SK-N-SH (cell line): ENCODE measurements around the gene SLC22A8.

Experiments used
- EZH2phosphoT487 ChIP-seq: fragments of 200-600 bp; sonication (generic); IDR thresholded peaks from 2 replicates; pipeline ENCODE4 v1.6.1; 2017; ENCODE audit warnings: low read depth, mixed run types, mild to moderate bottlenecking, antibody characterized with exemption, moderate library complexity, borderline replicate concordance
- FOXM1 ChIP-seq: IDR thresholded peaks from 2 replicates; pipeline ENCODE4 v1.4.0; 2012; ENCODE audit warnings: low read depth, mild to moderate bottlenecking
- NRF1 ChIP-seq: IDR thresholded peaks from 2 replicates; pipeline ENCODE4 v1.6.1; 2012; ENCODE audit warnings: low read depth, mild to moderate bottlenecking, low read length
- RAD21 ChIP-seq: IDR thresholded peaks from 2 replicates; pipeline ENCODE4 v1.6.1; 2012; ENCODE audit warnings: mild to moderate bottlenecking, low read length
- RXRA ChIP-seq: IDR thresholded peaks from 2 replicates; pipeline ENCODE4 v1.4.0; 2012; ENCODE audit warnings: low read depth, mild to moderate bottlenecking, borderline replicate concordance
- TEAD4 ChIP-seq: IDR thresholded peaks from 2 replicates; pipeline ENCODE4 v1.4.0; 2012; ENCODE audit warnings: mild to moderate bottlenecking, borderline replicate concordance; ENCODE audit not compliant: insufficient read depth
- YY1 ChIP-seq: IDR thresholded peaks from 2 replicates; pipeline ENCODE4 v1.4.0; 2012; ENCODE audit warnings: low read depth, mild to moderate bottlenecking
- TF ChIP-seq, protein P1 (sequence below): IDR thresholded peaks from 2 replicates; pipeline ENCODE4 v1.4.0; 2012; ENCODE audit warnings: low read depth
- TF ChIP-seq, protein P2 (sequence below): IDR thresholded peaks from 2 replicates; pipeline ENCODE4 v1.6.1; 2012; ENCODE audit warnings: mild to moderate bottlenecking, low read depth, low read length, moderate library complexity
- TF ChIP-seq, protein P3 (sequence below): fragments of 200-600 bp; sonication (generic); IDR thresholded peaks from 2 replicates; pipeline ENCODE4 v1.6.1; 2017; ENCODE audit warnings: antibody characterized with exemption, mild to moderate bottlenecking, moderate library complexity

DNA sequence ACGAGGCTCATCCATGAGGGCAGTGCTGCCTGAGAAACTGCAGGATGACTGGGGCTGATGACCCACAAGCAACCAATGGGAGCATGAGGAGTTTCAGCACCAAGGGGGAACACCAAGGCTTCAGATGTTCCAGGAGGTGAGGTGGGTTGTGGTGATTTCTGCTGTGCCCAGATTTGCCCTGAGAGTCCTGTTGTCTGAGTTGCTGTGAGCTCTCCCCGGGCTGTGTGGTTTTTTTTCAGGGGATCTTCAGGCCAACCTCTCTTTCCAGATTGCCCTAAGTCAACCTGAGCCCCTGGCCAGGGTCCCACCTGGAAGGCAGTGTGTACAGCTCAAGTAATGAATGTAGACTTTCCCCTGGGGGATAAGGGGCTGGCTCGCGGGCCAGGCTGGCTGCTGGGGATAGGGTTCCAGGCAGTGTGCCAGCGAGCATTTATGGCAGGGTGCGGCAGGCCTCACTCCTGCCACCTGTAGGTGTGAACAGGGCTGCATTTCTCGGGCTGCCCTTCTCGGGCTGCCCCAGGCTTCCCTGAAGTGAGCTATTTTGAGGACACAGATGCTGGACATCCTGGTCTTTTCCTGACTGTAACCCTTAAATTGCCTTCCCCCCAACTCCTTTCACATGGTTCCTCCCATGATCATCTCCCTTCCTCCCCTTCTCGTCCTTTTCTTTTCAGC, 40.7 kb downstream of the SLC22A8 start:
- TF ChIP-seq, protein P1, sequence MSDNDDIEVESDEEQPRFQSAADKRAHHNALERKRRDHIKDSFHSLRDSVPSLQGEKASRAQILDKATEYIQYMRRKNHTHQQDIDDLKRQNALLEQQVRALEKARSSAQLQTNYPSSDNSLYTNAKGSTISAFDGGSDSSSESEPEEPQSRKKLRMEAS, result no peak
- TF ChIP-seq EZH2phosphoT487 (no peak), YY1 (no peak), RAD21 (peak; percentile 58), RXRA (no peak), FOXM1 (no peak), TEAD4 (no peak), NRF1 (no peak)
- TF ChIP-seq, protein P2, sequence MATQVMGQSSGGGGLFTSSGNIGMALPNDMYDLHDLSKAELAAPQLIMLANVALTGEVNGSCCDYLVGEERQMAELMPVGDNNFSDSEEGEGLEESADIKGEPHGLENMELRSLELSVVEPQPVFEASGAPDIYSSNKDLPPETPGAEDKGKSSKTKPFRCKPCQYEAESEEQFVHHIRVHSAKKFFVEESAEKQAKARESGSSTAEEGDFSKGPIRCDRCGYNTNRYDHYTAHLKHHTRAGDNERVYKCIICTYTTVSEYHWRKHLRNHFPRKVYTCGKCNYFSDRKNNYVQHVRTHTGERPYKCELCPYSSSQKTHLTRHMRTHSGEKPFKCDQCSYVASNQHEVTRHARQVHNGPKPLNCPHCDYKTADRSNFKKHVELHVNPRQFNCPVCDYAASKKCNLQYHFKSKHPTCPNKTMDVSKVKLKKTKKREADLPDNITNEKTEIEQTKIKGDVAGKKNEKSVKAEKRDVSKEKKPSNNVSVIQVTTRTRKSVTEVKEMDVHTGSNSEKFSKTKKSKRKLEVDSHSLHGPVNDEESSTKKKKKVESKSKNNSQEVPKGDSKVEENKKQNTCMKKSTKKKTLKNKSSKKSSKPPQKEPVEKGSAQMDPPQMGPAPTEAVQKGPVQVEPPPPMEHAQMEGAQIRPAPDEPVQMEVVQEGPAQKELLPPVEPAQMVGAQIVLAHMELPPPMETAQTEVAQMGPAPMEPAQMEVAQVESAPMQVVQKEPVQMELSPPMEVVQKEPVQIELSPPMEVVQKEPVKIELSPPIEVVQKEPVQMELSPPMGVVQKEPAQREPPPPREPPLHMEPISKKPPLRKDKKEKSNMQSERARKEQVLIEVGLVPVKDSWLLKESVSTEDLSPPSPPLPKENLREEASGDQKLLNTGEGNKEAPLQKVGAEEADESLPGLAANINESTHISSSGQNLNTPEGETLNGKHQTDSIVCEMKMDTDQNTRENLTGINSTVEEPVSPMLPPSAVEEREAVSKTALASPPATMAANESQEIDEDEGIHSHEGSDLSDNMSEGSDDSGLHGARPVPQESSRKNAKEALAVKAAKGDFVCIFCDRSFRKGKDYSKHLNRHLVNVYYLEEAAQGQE, result no peak
- TF ChIP-seq, protein P3, sequence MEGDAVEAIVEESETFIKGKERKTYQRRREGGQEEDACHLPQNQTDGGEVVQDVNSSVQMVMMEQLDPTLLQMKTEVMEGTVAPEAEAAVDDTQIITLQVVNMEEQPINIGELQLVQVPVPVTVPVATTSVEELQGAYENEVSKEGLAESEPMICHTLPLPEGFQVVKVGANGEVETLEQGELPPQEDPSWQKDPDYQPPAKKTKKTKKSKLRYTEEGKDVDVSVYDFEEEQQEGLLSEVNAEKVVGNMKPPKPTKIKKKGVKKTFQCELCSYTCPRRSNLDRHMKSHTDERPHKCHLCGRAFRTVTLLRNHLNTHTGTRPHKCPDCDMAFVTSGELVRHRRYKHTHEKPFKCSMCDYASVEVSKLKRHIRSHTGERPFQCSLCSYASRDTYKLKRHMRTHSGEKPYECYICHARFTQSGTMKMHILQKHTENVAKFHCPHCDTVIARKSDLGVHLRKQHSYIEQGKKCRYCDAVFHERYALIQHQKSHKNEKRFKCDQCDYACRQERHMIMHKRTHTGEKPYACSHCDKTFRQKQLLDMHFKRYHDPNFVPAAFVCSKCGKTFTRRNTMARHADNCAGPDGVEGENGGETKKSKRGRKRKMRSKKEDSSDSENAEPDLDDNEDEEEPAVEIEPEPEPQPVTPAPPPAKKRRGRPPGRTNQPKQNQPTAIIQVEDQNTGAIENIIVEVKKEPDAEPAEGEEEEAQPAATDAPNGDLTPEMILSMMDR, result peak; percentile 31; the same call in 1 of the 2 replicates
